Upper lobe of left lung (tissue), 6 donors: Measurements from ENCODE around the gene SYNPR. TPM values are rescaled to one million over a fixed set of nuclear protein-coding genes. Genes with fewer than 3 reads are reported as not detected.

Experiments used
- ATAC-seq, 2 donors: fragments of 200-7000 bp; cut with Tn5 transposase; one replicate each; pipeline ENCODE4 v1.9.1; 2022; ENCODE audit warnings: mild to moderate bottlenecking in 2 of 2, moderate library complexity in 2 of 2; ENCODE audit not compliant: low FRiP score in 2 of 2
- DNase-seq, 2 donors: peaks; one replicate each; pipeline ENCODE4 v3.0.0-alpha.2; 2019 to 2020
- H3K27ac ChIP-seq, 4 donors: fragments of 200-600 bp; sonication (generic); one replicate each; pipeline ENCODE4 v1.5.1; 2016 to 2019
- H3K27me3 ChIP-seq, 4 donors: fragments of 200-600 bp; sonication (generic); one replicate each; pipeline ENCODE4 v1.5.1; 2017 to 2019
- H3K36me3 ChIP-seq, 4 donors: fragments of 200-600 bp; sonication (generic); one replicate each; pipeline ENCODE4 v1.5.1; 2016 to 2019
- H3K4me1 ChIP-seq, 4 donors: fragments of 200-600 bp; sonication (generic); one replicate each; pipeline ENCODE4 v1.5.1; 2018 to 2019
- H3K4me3 ChIP-seq, 4 donors: fragments of 200-600 bp; sonication (generic); one replicate each; pipeline ENCODE4 v1.5.1; 2017 to 2019; ENCODE audit warnings: mild to moderate bottlenecking in 2 of 4, moderate library complexity in 1 of 4
- H3K9me3 ChIP-seq, 4 donors: fragments of 200-600 bp; sonication (generic); one replicate each; pipeline ENCODE4 v1.5.1; 2018 to 2019
- CTCF ChIP-seq, 6 experiments: fragments of 450-650 bp in 4 of 6; fragments of 200-600 bp in 2 of 6; sonication (generic) in 2 of 6; IDR thresholded peaks; one replicate each; pipeline ENCODE4 v1.5.1; 2016 to 2019; ENCODE audit warnings: antibody characterized with exemption in 6 of 6
- EP300 ChIP-seq, 4 donors: sonication (generic); formaldehyde crosslinking; IDR thresholded peaks; one replicate each; pipeline ENCODE4 v1.5.1; 2017; ENCODE audit warnings: antibody characterized with exemption in 4 of 4, control low read depth in 2 of 4
- POLR2A ChIP-seq, 4 donors: fragments of 450-650 bp; IDR thresholded peaks; one replicate each; pipeline ENCODE4 v1.5.1; 2016 to 2017; ENCODE audit warnings: antibody characterized with exemption in 4 of 4, mild to moderate bottlenecking in 2 of 4
- POLR2AphosphoS5 ChIP-seq, 2 donors: sonication (generic); formaldehyde crosslinking; IDR thresholded peaks; one replicate each; pipeline ENCODE4 v1.5.1; 2017; ENCODE audit warnings: antibody characterized with exemption in 2 of 2
- WGBS, 2 donors: methylation state at CpG; one replicate each; pipeline ENCODE4 v1.1.5; 2017 to 2018; 5-methylcytosine and 5-hydroxymethylcytosine counted together
- total RNA-seq, 6 donors: library from RNA; depleted of rRNA in 4 of 6; stranded (reverse); fragments of >200 nt in 4 of 6; gene quantifications; one replicate each; pipeline versions ENCODE4 v1.1.0 to v1.2.1, GENCODE V29; 2016 to 2021
- donor health status: DM: no; HTN: no; CAD: no; lungs with moderate emphysema.
- donor health status: DM: no; HTN: yes; CAD: no; lungs with severe emphysema.

Gene SYNPR
- total RNA-seq, 6 donors from 2014 or later, result not detected

DNA sequence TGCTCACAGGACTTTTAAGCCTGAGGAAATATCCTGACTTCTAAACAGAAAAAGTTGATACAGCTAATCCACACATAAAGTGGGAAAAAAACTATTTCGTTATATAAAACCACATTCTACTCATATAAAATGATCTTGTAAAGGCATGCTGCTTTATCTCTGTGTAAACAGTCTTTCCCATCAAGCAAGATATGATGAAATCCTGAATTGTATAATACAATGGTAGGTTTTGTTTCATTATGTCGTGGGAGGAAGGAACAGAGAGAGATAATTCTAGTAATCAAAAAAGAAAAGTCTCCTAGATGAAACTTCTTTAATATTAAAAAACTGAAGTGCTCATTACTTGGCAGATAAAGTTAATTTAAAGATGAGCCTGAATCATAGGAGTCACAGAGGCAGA is 281.8 kb downstream of the SYNPR start:
- Histone ChIP-seq H3K27ac (no peak overlapping the region), H3K9me3 (no peaks in the 10 kb centered on the region), H3K27me3 (no peaks in the 10 kb centered on the region), H3K36me3 (no peaks in the 10 kb centered on the region), H3K4me3 (no peak overlapping the region), H3K4me1 (no peaks in the 10 kb centered on the region)
- no peak for DNase-seq
- TF ChIP-seq POLR2A (IDR thresholded peaks at IDR 0.05), result no peak
- TF ChIP-seq EP300 (IDR thresholded peaks at IDR 0.05), result no peak
- TF ChIP-seq POLR2AphosphoS5 (IDR thresholded peaks at IDR 0.05), result no peak
- no peak for TF ChIP-seq CTCF (IDR thresholded peaks at IDR 0.05)
- 41 to 45% methylated on average over 2 of the region's 2 CpGs for WGBS, 2 donors
- no peak for ATAC-seq

- Histone ChIP-seq H3K9me3 (no peaks in the 10 kb centered on the region), H3K27ac (no peak overlapping the region), H3K27me3 (no peaks in the 10 kb centered on the region), H3K36me3 (no peaks in the 10 kb centered on the region), H3K4me1 (no peaks in the 10 kb centered on the region), H3K4me3 (no peak overlapping the region)
- no peak for TF ChIP-seq EP300 (IDR thresholded peaks at IDR 0.05)
- ATAC-seq, result no peak
- no peak for DNase-seq
- WGBS, 2 donors, result 24 to 38% methylated on average over 1 of the region's 1 CpG
Observed at GRCh38 chr3:63561879-63562278, 283.8 kb downstream of the SYNPR start.

DNA sequence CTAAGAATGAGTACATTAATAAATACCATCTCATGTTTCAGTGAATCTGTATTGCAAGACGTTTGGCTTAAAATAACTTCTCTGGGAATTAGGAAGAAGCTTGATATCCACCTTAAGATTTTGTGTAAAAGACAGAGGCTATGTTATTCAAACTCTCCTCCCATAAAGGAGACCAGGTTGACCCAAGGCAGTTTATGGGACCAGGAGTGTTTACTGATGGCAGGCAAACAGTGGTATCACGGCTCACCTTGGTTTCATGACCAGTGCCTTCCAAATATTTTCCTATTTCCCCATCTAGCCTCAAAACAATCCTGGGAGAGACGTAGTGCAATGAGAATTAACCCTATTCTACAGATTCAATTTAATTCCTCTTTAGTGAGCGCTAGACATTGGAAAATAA is 284.2 kb downstream of the SYNPR start:
- Histone ChIP-seq H3K4me1 (no peaks in the 10 kb centered on the region), H3K27ac (no peak overlapping the region), H3K27me3 (no peaks in the 10 kb centered on the region), H3K4me3 (no peak overlapping the region), H3K9me3 (no peaks in the 10 kb centered on the region), H3K36me3 (no peaks in the 10 kb centered on the region)
- 34 to 69% methylated on average over 4 of the region's 4 CpGs for WGBS, 2 donors
- no peak for ATAC-seq
- no peak for DNase-seq
- TF ChIP-seq EP300 (IDR thresholded peaks at IDR 0.05) (no peak), CTCF (IDR thresholded peaks at IDR 0.05) (no peak), POLR2A (IDR thresholded peaks at IDR 0.05) (no peak), POLR2AphosphoS5 (IDR thresholded peaks at IDR 0.05) (no peak)

- Histone ChIP-seq H3K4me3 (no peak overlapping the region), H3K4me1 (no peaks in the 10 kb centered on the region), H3K36me3 (no peaks in the 10 kb centered on the region), H3K9me3 (no peaks in the 10 kb centered on the region), H3K27me3 (no peaks in the 10 kb centered on the region), H3K27ac (no peak overlapping the region)
- TF ChIP-seq CTCF (IDR thresholded peaks at IDR 0.05) (no peak), EP300 (IDR thresholded peaks at IDR 0.05) (no peak), POLR2AphosphoS5 (IDR thresholded peaks at IDR 0.05) (no peak), POLR2A (IDR thresholded peaks at IDR 0.05) (no peak)
- DNase-seq, result no peak
- no peak for ATAC-seq
Observed at GRCh38 chr3:63563572-63563971, 285.5 kb downstream of the SYNPR start.

GRCh38 chr3:63565220-63565619 is 287.1 kb downstream of the SYNPR start:
- Histone ChIP-seq H3K4me3 (no peak overlapping the region), H3K9me3 (no peaks in the 10 kb centered on the region), H3K27me3 (no peaks in the 10 kb centered on the region), H3K36me3 (no peaks in the 10 kb centered on the region), H3K27ac (no peak overlapping the region), H3K4me1 (no peaks in the 10 kb centered on the region)
- no peak for ATAC-seq
- DNase-seq, result no peak
- TF ChIP-seq EP300 (IDR thresholded peaks at IDR 0.05) (no peak), POLR2A (IDR thresholded peaks at IDR 0.05) (no peak)
- whole genome bisulfite sequencing, 2 donors, result 64 to 78% methylated on average over 6 of the region's 6 CpGs

DNA sequence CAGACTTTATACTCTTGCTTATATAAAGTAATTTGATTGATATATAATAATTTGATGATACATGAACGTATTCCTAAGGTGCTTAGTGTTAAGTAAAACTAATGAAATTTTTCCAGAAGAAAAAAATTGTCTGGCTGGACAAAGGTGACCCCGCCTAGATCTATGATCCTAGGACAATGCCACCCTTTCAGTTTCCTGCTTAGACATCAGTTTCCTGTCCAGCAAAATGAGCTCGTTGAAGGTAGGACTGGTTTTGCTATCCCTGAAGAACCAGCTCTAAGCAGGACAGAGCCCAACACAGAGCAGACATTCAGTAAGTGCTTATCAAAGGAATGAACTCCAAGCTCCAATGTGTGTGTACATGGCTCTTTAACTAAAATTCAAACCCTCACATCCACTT is 293.6 kb downstream of the SYNPR start:
- 44 to 49% methylated on average over 3 of the region's 3 CpGs for WGBS, 2 donors
- no peak for DNase-seq
- no peak overlapping the region for H3K4me3 ChIP-seq
- no peak for TF ChIP-seq POLR2AphosphoS5 (IDR thresholded peaks at IDR 0.05)
- no peak for TF ChIP-seq EP300 (IDR thresholded peaks at IDR 0.05)
- no peak for TF ChIP-seq CTCF (IDR thresholded peaks at IDR 0.05)
- TF ChIP-seq POLR2A (IDR thresholded peaks at IDR 0.05), result no peak
- no peaks in the 10 kb centered on the region for H3K27me3 ChIP-seq
- no peaks in the 10 kb centered on the region for H3K36me3 ChIP-seq
- no peak overlapping the region for H3K27ac ChIP-seq
- no peaks in the 10 kb centered on the region for H3K4me1 ChIP-seq
- ATAC-seq, result no peak
- no peaks in the 10 kb centered on the region for H3K9me3 ChIP-seq
